Choroid plexus epithelial cell (primary cell): ENCODE data around the gene RFX5.

ENCODE experiments used
- DNase-seq: peaks from one replicate; pipeline ENCODE4 v3.0.0-alpha.2; 2010; ENCODE audit warnings: low read depth
- H3K4me3 ChIP-seq: 2 replicates; pipeline ENCODE4 v1.5.1; 2011; ENCODE audit warnings: low read depth, mild to moderate bottlenecking, control low read depth, low read length, moderate library complexity
- CTCF ChIP-seq: conservative IDR thresholded peaks from 2 replicates; pipeline ENCODE4 v1.5.1; 2011; ENCODE audit warnings: low read depth, mild to moderate bottlenecking, control low read depth, inconsistent platforms, low read length, moderate library complexity

RFX5 gene

GRCh38 chr1:151327223-151327902, 19.7 kb downstream of the RFX5 start, which contains the start of gene PI4KB:
PI4KB (minus strand) TSS chr1:151327416; CDS start chr1:151316481, 10,935 bp downstream.
- DNase-seq: peak; percentile 99
- peak within 1 kb of the TSS; percentile 73 for H3K4me3 ChIP-seq
- TF ChIP-seq CTCF: no peak

GRCh38 chr1:151326619-151327222, 20.3 kb downstream of the RFX5 start:
- peak overlapping the region; percentile 73 for H3K4me3 ChIP-seq
- no peak for TF ChIP-seq CTCF
- DNase-seq: peak; percentile 61

- no peak for TF ChIP-seq CTCF
- peak; percentile 58 for DNase-seq
- H3K4me3 ChIP-seq: peak overlapping the region; percentile 73
These were observed 21.2 kb downstream of the RFX5 start for GRCh38 chr1:151325646-151326429.

GRCh38 chr1:151325231-151325630, 21.8 kb downstream of the RFX5 start:
- no peak overlapping the region for H3K4me3 ChIP-seq
- DNase-seq: no peak
- TF ChIP-seq CTCF: no peak

GRCh38 chr1:151324390-151324930, 22.6 kb downstream of the RFX5 start:
- DNase-seq: no peak

GRCh38 chr1:151318975-151319374, 28.1 kb downstream of the RFX5 start:
- DNase-seq: peak; percentile 21
- no peak overlapping the region for H3K4me3 ChIP-seq
- no peak for TF ChIP-seq CTCF

More at GRCh38 chr1:151324390-151324930, 22.6 kb downstream of the RFX5 start:
- TF ChIP-seq CTCF: no peak
- no peak overlapping the region for H3K4me3 ChIP-seq
